Peyer's patch (tissue), 4 donors: ENCODE data around the gene C9orf50. TPM values are rescaled to one million over a fixed set of nuclear protein-coding genes. Genes with fewer than 3 reads are reported as not detected.

ENCODE experiments used
- DNase-seq, 3 donors: peaks; one replicate each; pipeline ENCODE4 v3.0.0-alpha.2; 2017 to 2019
- H3K27ac ChIP-seq, 4 donors: fragments of 200-600 bp; sonication (generic); one replicate each; pipeline ENCODE4 v1.5.1; 2016 to 2019
- H3K27me3 ChIP-seq, 2 donors: fragments of 200-600 bp; sonication (generic); one replicate each; pipeline ENCODE4 v1.5.1; 2019
- H3K36me3 ChIP-seq, 3 donors: fragments of 200-600 bp; sonication (generic); one replicate each; pipeline ENCODE4 v1.5.1; 2016 to 2019
- H3K4me1 ChIP-seq, 4 donors: fragments of 200-600 bp; sonication (generic); one replicate each; pipeline ENCODE4 v1.5.1; 2016 to 2019
- H3K4me3 ChIP-seq, 4 donors: fragments of 200-600 bp; sonication (generic); 1 replicate in 3 of 4; 2 replicates in 1 of 4; pipeline ENCODE4 v1.5.1; 2016 to 2019; ENCODE audit warnings: mild to moderate bottlenecking in 1 of 4
- H3K9me3 ChIP-seq, 4 donors: fragments of 200-600 bp; sonication (generic); one replicate each; pipeline ENCODE4 v1.5.1; 2016 to 2019; ENCODE audit warnings: mild to moderate bottlenecking in 1 of 4
- POLR2A ChIP-seq, 2 donors: fragments of 450-650 bp; IDR thresholded peaks; one replicate each; pipeline ENCODE4 v1.5.1; 2017; ENCODE audit warnings: antibody characterized with exemption in 2 of 2, mild to moderate bottlenecking in 2 of 2, moderate library complexity in 2 of 2
- total RNA-seq, 4 donors: library from RNA; depleted of rRNA; stranded (reverse); fragments of >200 nt; gene quantifications; one replicate each; pipeline ENCODE4 v1.1.0, GENCODE V29; 2016
- TF ChIP-seq, protein P1 (sequence below), 6 experiments: fragments of 450-650 bp in 4 of 6; fragments of 200-600 bp in 2 of 6; sonication (generic) in 1 of 6; IDR thresholded peaks; one replicate each; pipeline ENCODE4 v1.5.1; 2017 to 2019; ENCODE audit warnings: antibody characterized with exemption in 6 of 6, mild to moderate bottlenecking in 3 of 6, moderate library complexity in 1 of 6

Gene C9orf50
- total RNA-seq, 4 donors from 2014 or later = not detected

DNA sequence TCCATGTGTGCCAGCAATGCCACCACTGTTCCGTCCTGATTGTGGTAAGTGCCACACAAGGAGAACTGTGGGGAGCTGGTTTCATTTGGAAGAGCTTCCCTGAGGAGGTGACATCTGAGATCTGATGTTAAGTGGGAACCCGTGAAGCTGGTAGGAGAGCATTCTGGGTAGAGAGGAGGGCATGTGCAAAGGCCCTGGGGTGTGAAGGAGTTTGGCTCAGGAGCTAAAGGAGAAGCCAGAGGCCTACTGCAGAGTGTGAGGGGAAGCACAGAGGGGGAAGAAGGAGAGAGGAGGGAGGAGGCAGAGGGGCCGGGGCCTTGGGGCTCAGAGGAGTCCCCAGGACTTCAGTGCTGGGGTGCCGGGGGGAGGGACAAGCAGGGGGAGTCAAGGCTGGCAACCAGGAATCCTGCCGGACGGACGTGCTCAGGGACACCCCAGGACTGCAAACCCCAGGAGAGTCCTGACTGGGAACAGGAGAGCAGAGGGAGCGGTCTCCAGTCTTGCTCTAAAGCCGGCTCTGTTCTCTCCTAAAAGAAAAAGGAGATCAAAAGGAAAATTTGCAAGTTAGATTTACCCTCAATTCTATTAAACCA, 19.7 kb downstream of the C9orf50 start:
- TF ChIP-seq POLR2A (IDR thresholded peaks at IDR 0.05) = no peak
- TF ChIP-seq, protein P1, sequence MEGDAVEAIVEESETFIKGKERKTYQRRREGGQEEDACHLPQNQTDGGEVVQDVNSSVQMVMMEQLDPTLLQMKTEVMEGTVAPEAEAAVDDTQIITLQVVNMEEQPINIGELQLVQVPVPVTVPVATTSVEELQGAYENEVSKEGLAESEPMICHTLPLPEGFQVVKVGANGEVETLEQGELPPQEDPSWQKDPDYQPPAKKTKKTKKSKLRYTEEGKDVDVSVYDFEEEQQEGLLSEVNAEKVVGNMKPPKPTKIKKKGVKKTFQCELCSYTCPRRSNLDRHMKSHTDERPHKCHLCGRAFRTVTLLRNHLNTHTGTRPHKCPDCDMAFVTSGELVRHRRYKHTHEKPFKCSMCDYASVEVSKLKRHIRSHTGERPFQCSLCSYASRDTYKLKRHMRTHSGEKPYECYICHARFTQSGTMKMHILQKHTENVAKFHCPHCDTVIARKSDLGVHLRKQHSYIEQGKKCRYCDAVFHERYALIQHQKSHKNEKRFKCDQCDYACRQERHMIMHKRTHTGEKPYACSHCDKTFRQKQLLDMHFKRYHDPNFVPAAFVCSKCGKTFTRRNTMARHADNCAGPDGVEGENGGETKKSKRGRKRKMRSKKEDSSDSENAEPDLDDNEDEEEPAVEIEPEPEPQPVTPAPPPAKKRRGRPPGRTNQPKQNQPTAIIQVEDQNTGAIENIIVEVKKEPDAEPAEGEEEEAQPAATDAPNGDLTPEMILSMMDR (IDR thresholded peaks at IDR 0.05) = no peak
- no peak overlapping the region for H3K4me3 ChIP-seq
- DNase-seq = no peak
- no peaks in the 10 kb centered on the region for H3K27me3 ChIP-seq
- no peaks in the 10 kb centered on the region for H3K36me3 ChIP-seq
- H3K4me1 ChIP-seq = peaks cover 0 to 16% (median 12%) of the 10 kb centered on the region in 4 donors
- no peak overlapping the region for H3K27ac ChIP-seq
- no peaks in the 10 kb centered on the region for H3K9me3 ChIP-seq

DNA sequence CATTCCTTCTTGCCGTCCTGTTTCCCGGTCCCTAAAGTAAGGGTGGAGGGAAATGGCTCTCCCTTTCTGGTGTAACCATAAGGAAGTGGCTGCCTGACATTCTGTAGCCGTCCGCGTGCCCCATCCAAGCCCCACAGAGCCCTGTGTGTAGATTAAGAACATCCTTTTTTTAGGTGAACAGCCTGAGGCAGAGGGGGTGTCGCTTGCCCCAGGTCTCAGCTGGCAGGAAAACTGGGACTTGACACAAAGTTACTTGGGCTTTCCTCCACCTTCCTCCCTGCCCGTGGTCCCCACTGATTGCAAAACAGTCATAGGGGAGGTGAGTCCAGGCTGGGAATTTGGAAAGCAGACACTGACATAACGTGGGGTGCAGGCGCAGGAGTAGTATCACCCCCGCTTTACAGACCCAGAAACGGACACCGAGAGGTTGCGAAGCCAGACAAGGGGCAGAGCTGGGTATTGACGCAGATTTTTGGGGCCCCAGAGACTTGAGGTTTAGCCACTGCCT, 22.8 kb downstream of the C9orf50 start:
- TF ChIP-seq POLR2A (IDR thresholded peaks at IDR 0.05) = no peak
- TF ChIP-seq, protein P1 (IDR thresholded peaks at IDR 0.05) = no peak
- Histone ChIP-seq H3K4me3 (peak overlapping the region in 3 of 4 donors; percentile 35 to 48 (median 48)), H3K9me3 (no peaks in the 10 kb centered on the region), H3K36me3 (no peaks in the 10 kb centered on the region), H3K27me3 (no peaks in the 10 kb centered on the region), H3K27ac (peak overlapping the region; percentile 73 to 90 (median 80)), H3K4me1 (peaks cover 0 to 16% (median 12%) of the 10 kb centered on the region in 4 donors)
- DNase-seq = no peak

DNA sequence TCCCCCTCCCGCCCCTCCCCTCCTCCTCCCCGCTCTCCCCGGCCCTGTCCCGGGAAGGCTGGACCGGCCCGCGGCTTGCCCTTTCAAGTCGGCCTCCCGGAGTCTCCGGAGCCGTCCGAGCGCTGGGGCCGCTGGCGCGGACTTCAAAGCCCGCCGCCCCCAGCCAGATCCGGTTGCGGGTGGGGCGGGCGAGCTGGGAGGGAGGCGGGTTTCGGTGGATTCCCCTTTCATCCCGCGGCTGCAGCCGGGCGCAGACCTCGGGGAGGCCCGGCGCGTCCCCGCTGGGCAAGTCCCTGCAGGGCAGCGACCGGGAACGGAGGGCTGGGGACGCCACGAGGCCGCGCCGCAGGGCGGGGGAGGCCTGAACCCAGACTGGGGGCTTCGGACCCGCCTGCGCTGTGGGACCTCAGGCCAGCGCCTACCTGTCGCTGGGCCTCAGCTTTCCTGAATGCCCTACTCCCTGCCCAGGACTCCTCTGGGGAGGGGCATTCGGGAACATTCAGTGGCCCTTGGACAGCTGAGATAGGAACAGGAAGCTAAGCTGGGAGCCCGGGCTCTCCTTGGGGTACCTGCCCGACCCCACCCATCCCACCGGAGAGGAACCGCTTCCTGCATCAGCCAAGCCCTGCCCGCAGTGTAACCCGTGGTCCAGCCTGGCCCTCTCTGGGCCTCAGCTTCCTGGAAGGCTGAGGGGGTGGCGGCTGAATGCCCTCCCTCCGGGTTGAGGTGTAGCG, 23.4 kb downstream of the C9orf50 start:
- no peaks in the 10 kb centered on the region for H3K27me3 ChIP-seq
- TF ChIP-seq POLR2A (IDR thresholded peaks at IDR 0.05) = peak in 1 of 2 donors; percentile 6
- TF ChIP-seq, protein P1 (IDR thresholded peaks at IDR 0.05) = no peak
- DNase-seq = peak in 2 of 3 donors; percentile 70
- H3K27ac ChIP-seq = peak overlapping the region; percentile 73 to 90 (median 80)
- peaks cover 0 to 16% (median 12%) of the 10 kb centered on the region in 4 donors for H3K4me1 ChIP-seq
- peak overlapping the region; percentile 22 to 48 (median 42) for H3K4me3 ChIP-seq
- no peaks in the 10 kb centered on the region for H3K9me3 ChIP-seq
- no peaks in the 10 kb centered on the region for H3K36me3 ChIP-seq

DNA sequence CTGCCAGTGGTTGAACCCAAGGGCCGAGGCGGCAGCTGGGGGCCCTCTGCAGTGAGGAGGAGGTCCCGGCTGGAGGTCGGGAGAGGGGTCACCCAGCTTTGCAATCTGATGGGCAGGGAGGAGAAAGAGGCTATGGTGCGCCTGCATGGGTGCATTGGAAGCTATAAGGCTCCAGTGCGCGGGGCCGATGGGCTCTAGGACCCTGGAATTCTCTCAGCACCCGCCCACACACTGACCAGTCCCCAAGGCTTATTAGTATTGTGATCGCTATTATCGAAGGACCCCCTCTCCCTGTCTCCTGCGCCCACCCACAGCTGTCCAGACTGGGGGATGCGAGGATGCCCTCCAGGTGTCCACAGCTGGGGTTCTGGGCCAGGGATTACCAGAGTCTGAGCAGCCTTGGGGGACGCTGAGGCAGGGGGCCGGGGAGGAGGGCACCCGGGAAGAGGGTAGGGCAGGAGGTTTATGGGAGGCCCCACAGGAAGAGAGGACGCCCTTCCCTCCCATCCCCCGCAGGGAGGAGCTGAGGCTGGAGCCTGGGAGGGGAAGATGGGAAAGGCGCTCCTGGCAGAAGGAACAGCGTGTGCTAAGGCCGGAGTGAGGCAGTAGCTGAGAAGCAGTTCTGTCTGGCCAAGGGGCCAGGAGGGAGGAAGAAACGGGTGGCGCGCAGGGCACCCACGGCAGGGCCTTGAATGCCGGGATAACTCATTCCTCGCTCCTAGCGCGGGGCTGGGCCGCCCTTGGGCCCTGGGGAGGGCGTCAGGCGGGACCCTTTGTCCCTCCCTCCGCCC, 24.2 kb downstream of the C9orf50 start:
- Histone ChIP-seq H3K4me3 (peak overlapping the region in 3 of 4 donors; percentile 22 to 48 (median 48)), H3K27me3 (no peaks in the 10 kb centered on the region), H3K36me3 (no peaks in the 10 kb centered on the region), H3K4me1 (peaks cover 0 to 16% (median 12%) of the 10 kb centered on the region in 4 donors), H3K9me3 (no peaks in the 10 kb centered on the region), H3K27ac (peak overlapping the region; percentile 73 to 90 (median 80))
- DNase-seq = peak in 1 of 3 donors; percentile 67
- TF ChIP-seq, protein P1 (IDR thresholded peaks at IDR 0.05) = no peak
- TF ChIP-seq POLR2A (IDR thresholded peaks at IDR 0.05) = peak in 1 of 2 donors; percentile 34

DNA sequence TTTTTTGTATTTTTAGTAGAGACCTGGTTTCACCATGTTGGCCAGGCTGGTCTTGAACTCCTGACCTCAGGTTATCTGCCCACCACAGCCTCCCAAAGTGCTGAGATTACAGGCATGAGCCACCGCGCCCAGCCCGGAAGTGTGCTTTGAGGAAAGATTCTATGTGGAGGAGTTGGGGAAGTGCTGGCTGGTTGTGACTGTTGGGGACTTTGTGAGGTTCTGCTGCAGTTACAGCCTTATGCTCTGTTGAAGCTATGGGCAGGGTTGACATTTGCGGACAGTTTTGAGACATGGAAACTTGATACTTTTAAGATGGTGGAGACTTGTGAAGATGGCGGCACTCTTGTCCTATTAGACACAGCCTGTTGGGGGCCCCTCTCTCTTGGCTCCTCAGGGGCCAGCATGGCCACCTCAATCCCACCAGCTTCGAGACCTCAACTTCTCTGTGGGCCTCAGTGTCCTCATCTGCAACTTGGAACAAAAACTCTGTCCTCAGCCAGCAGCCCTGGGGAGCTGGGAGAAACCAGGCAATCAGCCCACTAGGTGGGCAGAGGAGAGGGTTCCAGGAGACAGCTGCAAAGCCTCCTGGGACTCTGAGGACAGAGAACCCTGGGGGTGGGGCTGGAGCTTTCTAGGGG, 24.9 kb downstream of the C9orf50 start:
- H3K4me1 ChIP-seq = peaks cover 0 to 16% (median 12%) of the 10 kb centered on the region in 4 donors
- H3K9me3 ChIP-seq = no peaks in the 10 kb centered on the region
- no peaks in the 10 kb centered on the region for H3K36me3 ChIP-seq
- no peak overlapping the region for H3K4me3 ChIP-seq
- no peak for DNase-seq
- TF ChIP-seq, protein P1 (IDR thresholded peaks at IDR 0.05) = no peak
- TF ChIP-seq POLR2A (IDR thresholded peaks at IDR 0.05) = no peak
- H3K27me3 ChIP-seq = no peaks in the 10 kb centered on the region
- H3K27ac ChIP-seq = peak overlapping the region in 2 of 4 donors; percentile 75 to 86
